HCT116 (cell line): Measurements from ENCODE around the gene ATG4B. TPM values are rescaled to one million over a fixed set of nuclear protein-coding genes. Genes with fewer than 3 reads are reported as not detected.

Source experiments
- ATAC-seq: fragments of 200-7000 bp; cut with Tn5 transposase; 2 replicates; pipeline ENCODE4 v1.9.1; 2020; ENCODE audit warnings: mild to moderate bottlenecking, moderate library complexity
- BruUV-seq: library from RNA; stranded (reverse); fragments of 400-500 nt; replicated peaks from 2 replicates; lab custom pipeline; 2021; lab: Mats Ljungman, UMichigan
- CTCF ChIA-PET: fragments of 300-600 bp; sonication (Branson Sonifier 250); formaldehyde crosslinking; loops from one replicate; lab custom pipeline; 2021; ENCODE audit warnings: antibody characterized with exemption; lab: Charles Lee
- POLR2A ChIA-PET: fragments of 300-600, 350-600 bp; sonication (Branson Sonifier 250); formaldehyde crosslinking; loops from one replicate; lab custom pipeline; 2021; ENCODE audit warnings: antibody characterized with exemption; lab: Charles Lee
- RAD21 ChIA-PET, 2 experiments: fragments of 300-600 bp; sonication (Branson Sonifier 250); formaldehyde crosslinking; loops; one replicate each; lab custom pipeline; 2023; ENCODE audit warnings: low total read pairs in 2 of 2; ENCODE audit not compliant: uncharacterized antibody in 2 of 2, unreplicated experiment in 2 of 2, low non-redundant PET in 1 of 2; lab: Charles Lee
- DNase-seq: peaks from one replicate; pipeline ENCODE4 v3.0.0-alpha.2; 2010; ENCODE audit warnings: low read depth, low spot score
- H2AFZ ChIP-seq: fragments of 200-600 bp; shearing (Covaris generic), sonication (generic); 2 replicates; pipeline ENCODE4 v1.6.1; 2017; ENCODE audit warnings: low read depth, mixed run types, mixed read lengths, antibody characterized with exemption, low read length; ENCODE audit not compliant: poor library complexity, severe bottlenecking
- H3K27ac ChIP-seq: 2 replicates; pipeline ENCODE4 v1.5.1; 2012; ENCODE audit warnings: low read depth, low read length
- H3K27me3 ChIP-seq: fragments of 200-600 bp; sonication (generic); 2 replicates; pipeline ENCODE4 v1.6.1; 2016; ENCODE audit warnings: mixed run types, low read length, mixed read lengths; ENCODE audit not compliant: insufficient read depth
- H3K36me3 ChIP-seq, 2 experiments: fragments of 200-500 bp in 1 of 2; fragments of 200-600 bp in 1 of 2; sonication (Bioruptor generic) in 1 of 2; sonication (generic) in 1 of 2; 2 replicates each; pipeline versions ENCODE4 v1.5.1 to v1.6.1; 2014 to 2016; ENCODE audit warnings: low read length in 2 of 2, inconsistent platforms in 1 of 2, mixed read lengths in 1 of 2, mixed run types in 1 of 2; ENCODE audit not compliant: insufficient read depth in 2 of 2, control insufficient read depth in 1 of 2
- H3K4me1 ChIP-seq, 2 experiments: fragments of 200-600 bp in 1 of 2; sonication (generic) in 1 of 2; 2 replicates each; pipeline versions ENCODE4 v1.5.1 to v1.6.1; 2012 to 2017; ENCODE audit warnings: low read length in 2 of 2, inconsistent platforms in 1 of 2, mild to moderate bottlenecking in 1 of 2, mixed read lengths in 1 of 2, mixed run types in 1 of 2, moderate library complexity in 1 of 2; ENCODE audit not compliant: insufficient read depth in 2 of 2, control insufficient read depth in 1 of 2
- H3K4me2 ChIP-seq: fragments of 200-600 bp; sonication (generic); 2 replicates; pipeline ENCODE4 v1.6.1; 2017; ENCODE audit warnings: mixed run types, low read length, mixed read lengths
- H3K4me3 ChIP-seq, 2 experiments: fragments of 200-600 bp in 1 of 2; sonication (generic) in 1 of 2; replicated peaks in 1 of 2; 2 replicates each; pipeline ENCODE4 v1.5.1; 2011 to 2016; ENCODE audit warnings: low read length in 2 of 2, control low read depth in 1 of 2, low read depth in 1 of 2, mild to moderate bottlenecking in 1 of 2, mixed read lengths in 1 of 2, mixed run types in 1 of 2
- H3K79me2 ChIP-seq: fragments of 200-600 bp; sonication (generic); 2 replicates; pipeline ENCODE4 v1.6.1; 2017; ENCODE audit warnings: mild to moderate bottlenecking, mixed run types, low read length, moderate library complexity, mixed read lengths; ENCODE audit not compliant: insufficient read depth
- H3K9ac ChIP-seq: fragments of 200-600 bp; sonication (generic); 2 replicates; pipeline ENCODE4 v1.6.1; 2016; ENCODE audit warnings: low read length, mixed read lengths
- H3K9me2 ChIP-seq: fragments of 200-600 bp; sonication (generic), shearing (Covaris generic); 2 replicates; pipeline ENCODE4 v1.6.1; 2017; ENCODE audit warnings: mixed run types, mild to moderate bottlenecking, moderate library complexity; ENCODE audit not compliant: insufficient read depth
- H3K9me3 ChIP-seq, 2 experiments: fragments of 200-500 bp in 1 of 2; fragments of 200-600 bp in 1 of 2; sonication (Bioruptor generic) in 1 of 2; sonication (generic) in 1 of 2; 2 replicates each; pipeline ENCODE4 v1.6.1; 2014 to 2017; ENCODE audit warnings: low read length in 2 of 2, mixed read lengths in 2 of 2, inconsistent platforms in 1 of 2, low read depth in 1 of 2, mild to moderate bottlenecking in 1 of 2, mixed run types in 1 of 2, moderate library complexity in 1 of 2; ENCODE audit not compliant: control insufficient read depth in 1 of 2, insufficient read depth in 1 of 2
- H4K20me1 ChIP-seq: fragments of 200-600 bp; sonication (generic), shearing (Covaris generic); 2 replicates; pipeline ENCODE4 v1.6.1; 2017; ENCODE audit warnings: mixed run types, mild to moderate bottlenecking, moderate library complexity; ENCODE audit not compliant: insufficient read depth
- CEBPB ChIP-seq: IDR thresholded peaks from 2 replicates; pipeline ENCODE4 v1.6.1; 2012; ENCODE audit warnings: low read depth
- FOSL1 ChIP-seq: IDR thresholded peaks from 2 replicates; pipeline ENCODE4 v1.6.1; 2012; ENCODE audit warnings: low read depth
- JUND ChIP-seq: IDR thresholded peaks from 2 replicates; pipeline ENCODE4 v1.6.1; 2012
- REST ChIP-seq: IDR thresholded peaks from 2 replicates; pipeline ENCODE4 v1.6.1; 2012; ENCODE audit warnings: low read depth
- SP1 ChIP-seq: IDR thresholded peaks from 2 replicates; pipeline ENCODE4 v1.6.1; 2012; ENCODE audit warnings: low read depth
- TCF7L2 ChIP-seq: IDR thresholded peaks from 2 replicates; pipeline ENCODE4 v1.7.0; 2011; ENCODE audit warnings: borderline replicate concordance, inconsistent platforms; ENCODE audit not compliant: insufficient read depth, insufficient read length; ENCODE audit errors: extremely low read depth
- intact Hi-C: fragments of 100-400 bp; cut with micrococcal nuclease; formaldehyde crosslinking; loops from 2 replicates; pipeline ENCODE4 v1.10.0; 2022
- total RNA-seq: library from RNA; stranded (reverse); gene quantifications from one replicate; pipeline ENCODE4 v1.2.1, GENCODE V29; 2021; ENCODE audit not compliant: unreplicated experiment

The ATG4B gene
- total RNA-seq, 1 experiment from 2014 or later: 87.4 TPM

DNA sequence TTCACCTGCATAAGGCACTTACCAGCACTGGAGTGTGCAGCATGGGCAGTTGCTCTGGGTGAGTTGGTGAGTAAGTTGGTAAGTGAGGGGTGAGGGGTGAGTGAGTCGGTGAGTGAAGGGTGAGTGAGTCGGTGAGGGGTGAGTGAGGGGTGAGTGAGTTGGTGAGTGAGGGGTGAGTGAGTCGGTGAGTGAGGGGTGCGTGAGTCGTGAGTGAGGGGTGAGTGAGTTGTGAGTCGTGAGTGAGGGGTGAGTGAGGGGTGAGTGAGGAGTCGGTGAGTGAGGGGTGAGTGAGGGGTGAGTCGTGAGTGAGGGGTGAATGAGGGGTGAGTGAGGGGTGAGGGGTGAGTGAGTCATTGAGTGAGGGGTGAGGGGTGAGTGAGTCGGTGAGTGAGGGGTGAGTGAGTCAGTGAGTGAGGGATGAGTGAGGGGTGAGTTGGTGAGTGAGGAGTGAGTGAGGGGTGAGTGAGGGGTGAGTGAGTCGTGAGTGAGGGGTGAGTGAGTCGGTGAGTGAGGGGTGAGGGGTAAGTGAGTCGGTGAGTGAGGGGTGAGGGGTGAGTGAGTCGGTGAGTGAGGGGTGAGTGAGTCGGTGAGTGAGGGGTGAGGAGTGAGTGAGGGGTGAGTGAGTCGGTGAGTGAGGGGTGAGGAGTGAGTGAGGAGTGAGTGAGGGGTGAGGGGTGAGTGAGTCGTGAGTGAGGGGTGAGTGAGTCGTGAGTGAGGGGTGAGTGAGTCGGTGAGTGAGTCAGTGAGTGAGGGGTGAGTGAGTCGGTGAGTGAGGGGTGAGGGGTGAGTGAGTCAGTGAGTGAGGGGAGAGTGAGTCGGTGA is 17.7 kb upstream of the ATG4B start (continued):
- no peak for TF ChIP-seq CEBPB

DNA sequence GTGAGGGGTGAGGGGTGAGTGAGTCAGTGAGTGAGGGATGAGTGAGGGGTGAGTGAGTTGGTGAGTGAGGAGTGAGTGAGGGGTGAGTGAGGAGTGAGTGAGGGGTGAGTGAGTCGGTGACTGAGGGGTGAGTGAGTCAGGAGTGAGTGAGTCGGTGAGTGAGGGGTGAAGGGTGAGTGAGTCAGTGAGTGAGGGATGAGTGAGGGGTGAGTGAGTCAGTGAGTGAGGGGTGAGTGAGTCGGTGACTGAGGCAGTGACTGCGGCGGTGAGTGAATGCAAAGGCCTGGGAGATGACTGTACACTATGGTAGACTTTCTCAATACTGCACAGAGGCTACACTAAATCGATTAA is 17.1 kb upstream of the ATG4B start:
- ChIA-PET POLR2A (no interaction called here), CTCF (no interaction called here), RAD21 (no interaction called here)
- no TSS peak for BruUV-seq
- peak; percentile 56 for ATAC-seq
- H3K36me3 ChIP-seq: peaks cover 3 to 17% of the 10 kb centered on the region in 2 experiments; a peak in 2 of 4 replicates
- H3K9me3 ChIP-seq: no peaks in the 10 kb centered on the region
- H3K4me3 ChIP-seq: no peak overlapping the region
- 0 out of 2 replicates have a peak overlapping the region, but pooled peaks have one; percentile 8 for H3K4me2 ChIP-seq
- peaks cover 99% of the 10 kb centered on the region for H3K79me2 ChIP-seq
- TF ChIP-seq JUND (peak; percentile 58), TCF7L2 (no peak), REST (no peak), FOSL1 (peak; percentile 82), SP1 (0 out of 2 replicates have a peak, but pooled peaks have one; percentile 13)
- intact Hi-C loops: no loop called here
- peaks cover 19% of the 10 kb centered on the region; the same call in 1 of the 2 replicates for H4K20me1 ChIP-seq
- no peaks in the 10 kb centered on the region for H3K27me3 ChIP-seq
- no peak overlapping the region for H2AFZ ChIP-seq
- peak; percentile 33 for DNase-seq
- no peak overlapping the region for H3K9ac ChIP-seq
- peaks cover 0 to 35% of the 10 kb centered on the region in 2 experiments; a peak in 2 of 4 replicates for H3K4me1 ChIP-seq
- H3K27ac ChIP-seq: 0 out of 2 replicates have a peak overlapping the region, but pooled peaks have one; percentile 27
- no peaks in the 10 kb centered on the region for H3K9me2 ChIP-seq
